Fibroblast of lung (primary cell): ENCODE measurements around the gene PPM1E.

Source experiments
- EZH2 ChIP-seq: IDR thresholded peaks from 2 replicates; pipeline ENCODE4 v1.5.1; 2012; ENCODE audit warnings: low read length, control low read depth, mild to moderate bottlenecking; ENCODE audit errors: missing control alignments
- TF ChIP-seq, protein P1 (sequence below), 2 donors: IDR thresholded peaks in 1 of 2; conservative IDR thresholded peaks in 1 of 2; 1 replicate in 1 of 2; 2 replicates in 1 of 2; pipeline ENCODE4 v1.5.1; 2011 to 2012; ENCODE audit warnings: low read length in 2 of 2, control low read depth in 1 of 2, inconsistent platforms in 1 of 2, low read depth in 1 of 2, mild to moderate bottlenecking in 1 of 2

DNA sequence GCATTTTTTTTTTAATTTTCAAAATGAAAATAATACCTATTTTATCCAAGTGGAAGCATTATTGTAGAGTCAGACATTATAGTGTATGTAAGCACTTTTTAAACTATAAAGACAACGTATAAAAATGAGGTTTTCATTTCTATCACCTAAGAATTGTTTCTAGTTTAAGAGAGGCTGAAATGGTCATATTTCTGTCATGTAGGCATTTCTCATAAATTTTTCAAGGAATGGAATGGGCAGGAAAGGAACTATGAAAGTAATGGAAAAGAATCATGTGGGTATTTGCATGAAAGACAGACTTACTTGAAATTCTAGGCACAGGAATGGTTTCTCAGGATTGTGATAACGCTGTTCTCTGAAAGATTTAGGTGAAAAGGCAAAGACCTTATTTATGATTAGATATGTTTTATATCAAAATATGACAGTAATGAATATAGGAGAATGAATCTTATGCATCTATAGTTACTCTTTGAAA, 67.4 kb downstream of the PPM1E start:
- TF ChIP-seq, protein P1, sequence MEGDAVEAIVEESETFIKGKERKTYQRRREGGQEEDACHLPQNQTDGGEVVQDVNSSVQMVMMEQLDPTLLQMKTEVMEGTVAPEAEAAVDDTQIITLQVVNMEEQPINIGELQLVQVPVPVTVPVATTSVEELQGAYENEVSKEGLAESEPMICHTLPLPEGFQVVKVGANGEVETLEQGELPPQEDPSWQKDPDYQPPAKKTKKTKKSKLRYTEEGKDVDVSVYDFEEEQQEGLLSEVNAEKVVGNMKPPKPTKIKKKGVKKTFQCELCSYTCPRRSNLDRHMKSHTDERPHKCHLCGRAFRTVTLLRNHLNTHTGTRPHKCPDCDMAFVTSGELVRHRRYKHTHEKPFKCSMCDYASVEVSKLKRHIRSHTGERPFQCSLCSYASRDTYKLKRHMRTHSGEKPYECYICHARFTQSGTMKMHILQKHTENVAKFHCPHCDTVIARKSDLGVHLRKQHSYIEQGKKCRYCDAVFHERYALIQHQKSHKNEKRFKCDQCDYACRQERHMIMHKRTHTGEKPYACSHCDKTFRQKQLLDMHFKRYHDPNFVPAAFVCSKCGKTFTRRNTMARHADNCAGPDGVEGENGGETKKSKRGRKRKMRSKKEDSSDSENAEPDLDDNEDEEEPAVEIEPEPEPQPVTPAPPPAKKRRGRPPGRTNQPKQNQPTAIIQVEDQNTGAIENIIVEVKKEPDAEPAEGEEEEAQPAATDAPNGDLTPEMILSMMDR (conservative IDR thresholded peaks at IDR 0.05 in 1 of 2, IDR thresholded peaks at IDR 0.05 in 1 of 2; ENCODE audit: low read depth in 1 of 2, low read length in 2 of 2): no peak
- TF ChIP-seq EZH2: no peak
